NK-92 treated with Interleukin-12 subunit alpha and Interleukin-12 subunit beta, amount 100 ng/mL, for 24 hours (cell line): ENCODE results near the gene GAB2.
"Not testable (repeated sequence)": the region's sequence is repeated elsewhere in the genome, so short reads cannot be mapped to it uniquely, and the experiment has no call there.

ENCODE experiments used
- DNase-seq: peaks from one replicate; lab custom pipeline; 2025; lab: John Stamatoyannopoulos, UW

GAB2 gene, protein sequence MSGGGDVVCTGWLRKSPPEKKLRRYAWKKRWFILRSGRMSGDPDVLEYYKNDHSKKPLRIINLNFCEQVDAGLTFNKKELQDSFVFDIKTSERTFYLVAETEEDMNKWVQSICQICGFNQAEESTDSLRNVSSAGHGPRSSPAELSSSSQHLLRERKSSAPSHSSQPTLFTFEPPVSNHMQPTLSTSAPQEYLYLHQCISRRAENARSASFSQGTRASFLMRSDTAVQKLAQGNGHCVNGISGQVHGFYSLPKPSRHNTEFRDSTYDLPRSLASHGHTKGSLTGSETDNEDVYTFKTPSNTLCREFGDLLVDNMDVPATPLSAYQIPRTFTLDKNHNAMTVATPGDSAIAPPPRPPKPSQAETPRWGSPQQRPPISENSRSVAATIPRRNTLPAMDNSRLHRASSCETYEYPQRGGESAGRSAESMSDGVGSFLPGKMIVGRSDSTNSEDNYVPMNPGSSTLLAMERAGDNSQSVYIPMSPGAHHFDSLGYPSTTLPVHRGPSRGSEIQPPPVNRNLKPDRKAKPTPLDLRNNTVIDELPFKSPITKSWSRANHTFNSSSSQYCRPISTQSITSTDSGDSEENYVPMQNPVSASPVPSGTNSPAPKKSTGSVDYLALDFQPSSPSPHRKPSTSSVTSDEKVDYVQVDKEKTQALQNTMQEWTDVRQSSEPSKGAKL

DNA sequence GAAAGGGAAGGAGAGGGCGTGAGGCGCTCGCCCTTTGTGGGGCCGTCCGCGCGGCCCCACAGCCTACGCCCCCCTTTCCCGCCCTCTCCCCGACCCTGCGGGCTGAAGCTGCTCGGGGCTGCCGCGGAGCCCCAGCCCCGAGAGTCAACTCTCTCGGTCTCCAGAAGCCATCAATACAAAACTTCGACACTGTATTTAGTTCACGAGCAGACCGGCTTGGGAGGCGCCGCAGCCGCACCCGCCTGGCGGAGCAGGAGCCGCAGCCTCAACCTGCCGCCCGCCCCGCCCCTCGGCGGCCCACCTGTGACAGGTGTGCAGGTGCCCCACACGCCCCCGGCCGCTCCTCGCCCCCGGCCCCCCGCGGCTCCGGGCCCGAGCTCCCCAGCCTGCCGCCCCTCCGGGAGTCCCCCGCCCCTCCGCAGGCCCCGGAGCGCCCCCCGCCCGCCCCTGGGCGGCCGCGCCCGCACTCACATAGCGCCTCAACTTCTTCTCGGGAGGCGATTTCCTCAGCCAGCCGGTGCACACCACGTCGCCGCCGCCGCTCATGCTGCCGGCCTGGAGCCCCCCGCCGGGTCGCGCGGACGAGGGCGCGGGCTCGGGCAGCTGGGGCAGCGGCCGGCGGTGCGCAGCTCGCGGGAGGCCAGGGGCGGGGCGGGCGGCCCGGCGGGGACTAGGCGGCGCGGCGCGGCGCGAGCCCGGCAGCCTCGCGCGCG, at the start of gene GAB2:
Gene GAB2 (minus strand): TSS at position 646 of the 713 bp plus-strand sequence. CDS start 100 bp downstream, at position 546.
- no peak for DNase-seq

DNA sequence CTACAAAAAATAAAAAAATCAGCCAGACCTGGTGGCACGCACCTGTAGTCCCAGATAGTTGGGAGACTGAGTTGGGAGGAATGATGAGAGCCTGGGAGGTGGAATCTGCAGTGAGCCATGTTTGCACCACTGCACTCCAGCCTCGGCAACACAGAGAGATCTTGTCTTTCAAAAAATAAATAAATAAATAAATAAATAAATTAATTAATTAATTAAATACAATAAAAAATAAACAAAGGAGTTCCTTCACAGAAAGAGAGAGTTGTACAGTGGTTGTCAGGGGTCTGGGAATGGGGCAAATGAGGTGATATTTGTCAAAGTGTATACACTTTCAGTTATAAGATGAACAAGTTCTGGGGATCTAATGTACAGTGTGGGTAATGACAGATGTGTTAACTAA, 49.8 kb upstream of the GAB2 start:
- no peak for DNase-seq

DNA sequence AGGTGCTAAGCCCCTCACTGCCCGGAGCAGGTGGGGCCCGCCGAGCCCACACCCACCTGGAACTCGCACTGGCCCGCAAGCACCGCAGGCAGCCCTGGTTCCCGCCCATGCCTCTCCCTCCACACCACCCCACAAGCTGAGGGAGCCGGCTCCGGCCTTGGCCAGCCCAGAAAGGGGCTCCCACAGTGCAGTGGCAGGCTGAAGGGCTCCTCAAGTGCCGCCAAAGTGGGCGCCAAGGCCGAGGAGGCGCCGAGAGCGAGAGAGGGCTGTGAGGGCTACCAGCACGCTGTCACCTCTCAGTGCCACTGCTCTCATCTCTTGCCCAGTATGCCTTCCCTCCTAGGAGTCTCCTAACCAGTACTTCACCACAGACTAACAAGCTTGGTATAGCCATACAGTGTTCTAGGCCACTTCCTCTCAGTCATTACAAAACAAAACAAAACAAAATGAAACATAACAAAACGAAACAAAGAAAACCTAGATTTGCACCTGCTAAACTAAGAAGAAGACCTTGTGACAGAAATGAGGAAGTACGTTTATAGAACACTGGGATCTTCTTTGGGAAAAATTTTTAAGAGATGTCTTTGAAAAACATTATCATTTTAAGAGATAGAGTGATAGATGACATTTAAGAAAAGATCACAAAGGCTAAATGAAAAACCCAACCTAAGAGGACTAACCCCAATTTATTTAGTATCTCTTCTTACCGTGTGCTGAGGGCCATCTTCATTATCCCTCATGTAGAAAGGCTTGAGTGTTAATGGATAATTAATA, 47.7 kb upstream of the GAB2 start:
- no peak for DNase-seq

DNA sequence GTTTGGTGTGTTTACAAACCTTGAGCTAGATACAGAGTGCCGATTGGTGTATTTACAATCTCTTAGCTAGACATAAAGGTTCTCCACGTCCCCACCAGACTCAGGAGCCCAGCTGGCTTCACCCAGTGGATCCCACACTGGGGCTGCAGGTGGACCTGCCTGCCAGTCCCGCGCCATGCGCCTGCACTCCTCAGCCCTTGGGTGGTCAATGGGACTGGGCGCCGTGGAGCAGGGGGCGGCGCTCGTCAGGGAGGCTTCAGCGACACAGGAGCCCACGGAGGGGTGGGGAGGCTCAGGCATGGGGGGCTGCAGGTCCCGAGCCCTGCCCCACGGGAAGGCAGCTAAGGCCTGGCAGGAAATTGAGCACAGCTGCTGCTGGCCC, 47.2 kb upstream of the GAB2 start:
- not testable (repeated sequence) for DNase-seq

DNA sequence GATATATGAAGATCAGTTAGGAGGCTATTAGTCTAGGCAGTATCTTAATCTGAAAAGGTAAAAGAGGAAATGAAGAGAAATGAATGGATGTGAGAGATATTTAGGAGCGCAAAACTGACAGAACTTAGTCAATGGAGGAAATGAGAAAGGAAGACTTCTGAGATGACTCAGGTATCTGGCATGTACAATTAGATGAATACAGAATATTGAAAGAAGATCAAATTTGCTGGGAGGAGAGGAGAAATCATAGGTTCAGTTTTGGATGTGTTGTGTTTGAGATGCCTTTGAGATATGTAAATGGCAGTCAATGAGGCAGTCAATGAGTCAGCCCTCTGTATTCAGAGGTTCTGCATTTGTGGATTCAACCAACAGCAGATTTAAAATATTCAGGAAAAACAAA, 42.9 kb upstream of the GAB2 start:
- DNase-seq, result no peak

DNA sequence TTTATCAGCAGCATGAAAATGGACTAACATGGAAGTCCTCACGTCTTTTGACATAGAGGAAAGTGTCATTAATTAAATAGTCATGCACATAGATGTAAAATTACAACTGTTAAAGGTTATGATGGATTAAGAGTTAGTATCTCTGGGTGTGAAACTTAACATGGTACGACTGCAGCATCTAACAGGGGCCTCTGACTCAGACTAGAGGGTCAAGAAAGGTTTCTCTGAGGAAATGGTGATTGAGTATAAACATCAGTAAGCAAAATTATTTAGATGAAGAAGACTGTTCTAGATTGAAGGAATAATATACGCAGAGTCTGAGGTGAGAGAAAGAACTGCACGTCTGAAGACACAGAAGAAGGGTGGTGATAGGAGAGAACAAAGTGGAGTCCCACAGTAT, 42.1 kb upstream of the GAB2 start:
- no peak for DNase-seq

DNA sequence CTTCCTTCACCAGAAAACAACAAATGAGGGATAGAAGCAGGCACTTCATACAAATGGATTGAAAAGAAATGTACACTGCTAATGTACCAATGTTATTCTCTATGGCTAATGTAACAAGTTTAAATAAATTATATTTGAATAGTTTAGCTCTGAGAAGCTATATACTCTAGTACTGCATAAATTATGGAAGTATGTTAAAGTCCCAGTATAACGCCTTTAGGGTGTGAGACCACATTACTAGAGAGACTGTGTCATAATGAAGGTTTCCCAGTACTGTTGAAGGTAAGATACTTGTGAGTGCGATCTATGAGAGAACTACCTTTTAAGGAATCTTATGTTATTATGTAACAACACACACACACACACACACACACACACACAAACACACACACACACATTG, 39.8 kb upstream of the GAB2 start:
- DNase-seq, result no peak

DNA sequence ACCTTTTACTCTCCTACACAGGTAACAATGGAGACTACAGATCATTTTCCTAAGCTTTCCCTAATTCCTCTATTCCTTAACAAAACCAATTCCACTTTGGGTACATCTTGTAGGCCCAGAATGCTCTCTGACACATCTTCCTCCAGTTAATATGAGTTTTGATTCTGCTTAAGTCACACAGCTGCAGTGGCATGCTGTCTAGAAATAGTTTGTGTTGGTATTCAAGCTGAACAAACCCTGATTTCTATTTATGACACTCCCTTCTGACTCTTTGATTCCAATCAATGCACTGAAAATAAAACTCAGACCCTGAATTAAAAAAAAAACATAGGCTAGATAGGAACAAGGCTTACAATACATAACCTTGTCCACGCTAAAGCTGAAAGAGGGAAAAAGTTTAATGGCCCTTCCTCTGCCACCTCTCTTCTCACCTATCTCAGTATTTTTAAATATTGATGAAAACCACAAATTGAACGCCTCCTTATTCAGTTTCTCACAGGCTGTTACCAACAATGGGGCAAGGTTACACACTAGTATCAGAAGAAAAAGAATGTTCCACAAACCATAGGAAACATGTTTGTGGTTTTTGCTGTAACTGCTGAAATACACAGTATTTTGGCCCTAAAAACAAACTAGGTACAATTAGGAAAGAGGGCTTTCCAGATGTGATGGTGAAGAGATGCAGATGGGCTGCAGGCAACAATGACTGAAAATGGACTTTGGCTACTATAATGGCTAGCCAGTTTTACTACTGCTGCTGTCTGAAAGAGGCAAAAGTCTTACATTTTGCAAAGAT, 35.7 kb upstream of the GAB2 start:
- DNase-seq, result no peak

DNA sequence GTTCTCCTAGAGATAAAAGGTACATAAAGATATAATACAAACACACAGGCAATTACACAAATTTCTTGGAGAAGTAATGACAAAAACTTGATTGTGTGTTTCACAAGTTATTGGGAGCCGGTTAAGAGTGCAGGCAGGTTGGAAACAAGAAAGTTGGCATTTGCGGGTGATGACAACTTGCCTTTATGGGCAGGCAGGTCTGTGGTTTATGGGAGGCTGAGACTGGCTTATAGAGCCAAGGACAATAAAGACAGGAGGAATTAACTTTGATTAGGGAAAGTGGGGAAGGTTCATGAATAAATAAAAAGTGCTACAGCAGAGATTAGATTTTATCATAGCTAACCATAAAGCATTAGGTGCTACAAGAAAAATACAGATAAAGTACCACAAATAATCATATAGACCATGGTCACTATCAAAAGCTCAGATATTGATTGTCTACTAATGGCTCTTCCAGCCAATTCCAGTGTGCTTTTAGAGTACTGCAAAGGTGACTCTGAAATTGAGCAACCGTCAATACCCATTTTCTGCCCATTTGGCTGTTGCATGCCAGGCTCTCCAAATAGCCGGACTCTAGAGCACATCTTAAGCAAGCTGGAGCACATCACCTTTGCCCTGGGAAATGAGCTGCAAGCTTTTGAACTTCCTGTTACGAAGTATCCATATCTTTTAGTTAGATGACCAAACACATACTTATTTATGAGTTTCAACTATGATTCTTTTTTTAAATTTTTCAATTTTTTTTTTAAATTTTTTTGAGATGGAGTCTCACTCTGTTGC, 33.9 kb upstream of the GAB2 start:
- no peak for DNase-seq

DNA sequence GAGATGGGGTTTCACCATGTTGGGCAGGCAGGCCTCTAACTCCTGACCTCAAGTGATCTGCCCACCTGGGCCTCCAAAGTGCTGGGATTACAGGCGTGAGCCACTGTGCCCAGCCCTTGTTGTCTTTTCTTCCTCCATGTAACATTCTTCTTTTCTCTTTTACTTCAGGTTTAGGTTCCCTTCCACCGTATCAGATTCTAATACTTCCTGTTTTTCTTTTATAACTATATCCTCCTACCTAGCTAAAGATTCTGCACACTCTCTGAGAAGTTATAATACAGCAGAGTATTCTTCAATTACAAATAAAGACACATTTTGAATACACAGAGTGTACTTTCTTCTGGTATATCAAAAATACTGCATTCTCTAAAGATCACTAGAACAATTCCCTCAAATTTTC, 33.2 kb upstream of the GAB2 start:
- DNase-seq, result no peak

DNA sequence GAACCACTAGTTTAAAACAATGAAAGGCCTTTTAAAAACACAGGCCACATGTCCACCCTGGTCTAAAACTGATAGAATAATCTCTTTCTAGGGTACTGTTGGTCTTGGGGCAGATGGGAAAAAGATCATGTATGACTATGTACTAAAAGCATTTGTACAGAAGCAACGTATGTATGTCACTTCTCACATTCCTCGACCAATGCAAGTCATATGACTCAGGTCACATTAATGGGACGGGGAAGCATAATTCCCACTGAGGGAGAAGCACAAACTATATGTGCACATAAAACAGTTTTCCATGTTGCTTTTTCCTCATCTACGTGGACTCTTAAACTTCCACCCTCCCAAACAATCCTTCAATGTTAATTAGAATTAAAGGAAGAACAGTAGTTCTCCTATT, 32.2 kb upstream of the GAB2 start:
- DNase-seq, result no peak

DNA sequence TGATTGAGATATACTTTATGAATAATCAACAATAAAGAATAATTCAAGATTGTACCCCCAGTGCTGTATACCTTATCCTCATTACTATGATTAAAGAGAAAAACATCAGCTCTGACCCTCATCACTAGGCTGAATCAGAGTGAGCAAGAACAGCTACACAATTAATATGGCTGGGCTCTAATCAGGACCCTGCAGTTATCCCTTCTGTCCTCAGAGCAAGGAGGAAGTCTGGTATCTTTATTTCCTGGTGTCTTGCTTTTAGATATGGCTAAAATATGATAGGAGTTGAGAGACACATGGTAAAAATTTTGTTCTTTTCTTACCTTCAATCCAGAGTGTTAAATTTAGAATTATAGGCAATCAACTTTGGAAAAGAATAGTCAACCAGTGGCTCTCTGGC, 28.6 kb upstream of the GAB2 start:
- DNase-seq, result no peak

DNA sequence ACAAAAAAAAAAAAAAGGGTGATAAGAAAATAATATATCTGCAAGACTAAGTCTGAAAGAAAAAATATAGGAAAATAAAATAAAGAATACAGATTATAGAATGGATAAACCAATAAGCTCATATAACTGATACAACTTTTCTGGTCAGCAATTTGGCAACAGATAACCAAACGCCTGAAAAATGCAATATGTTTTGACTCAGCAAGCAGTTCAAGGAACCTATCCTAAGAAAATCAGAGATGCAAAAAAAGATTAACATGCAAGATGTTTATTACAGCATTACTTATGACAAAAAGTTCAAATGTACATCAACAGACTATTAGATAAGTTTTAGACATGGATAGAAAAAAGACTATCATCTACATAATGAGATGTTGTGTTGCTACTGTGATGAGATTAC, 27.1 kb upstream of the GAB2 start:
- DNase-seq, result no peak

DNA sequence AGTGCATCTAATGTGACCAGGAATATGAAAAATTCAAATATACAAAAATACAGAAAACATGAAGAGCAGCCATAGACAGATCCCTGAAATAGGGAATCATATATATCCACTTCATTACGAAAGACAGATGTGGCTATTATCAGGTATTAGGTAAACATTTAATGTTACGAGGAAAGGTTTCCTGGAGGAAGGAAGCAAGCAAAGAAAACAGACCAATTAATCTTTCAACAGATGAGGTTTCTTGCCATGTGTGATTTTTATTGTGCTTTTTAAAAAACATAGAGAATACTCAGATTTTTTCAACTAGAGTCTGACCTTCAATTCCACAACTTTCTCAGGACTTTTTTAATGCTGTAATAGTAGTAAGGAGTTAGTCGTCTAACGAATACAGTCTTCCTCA, 24.3 kb upstream of the GAB2 start:
- DNase-seq, result no peak

DNA sequence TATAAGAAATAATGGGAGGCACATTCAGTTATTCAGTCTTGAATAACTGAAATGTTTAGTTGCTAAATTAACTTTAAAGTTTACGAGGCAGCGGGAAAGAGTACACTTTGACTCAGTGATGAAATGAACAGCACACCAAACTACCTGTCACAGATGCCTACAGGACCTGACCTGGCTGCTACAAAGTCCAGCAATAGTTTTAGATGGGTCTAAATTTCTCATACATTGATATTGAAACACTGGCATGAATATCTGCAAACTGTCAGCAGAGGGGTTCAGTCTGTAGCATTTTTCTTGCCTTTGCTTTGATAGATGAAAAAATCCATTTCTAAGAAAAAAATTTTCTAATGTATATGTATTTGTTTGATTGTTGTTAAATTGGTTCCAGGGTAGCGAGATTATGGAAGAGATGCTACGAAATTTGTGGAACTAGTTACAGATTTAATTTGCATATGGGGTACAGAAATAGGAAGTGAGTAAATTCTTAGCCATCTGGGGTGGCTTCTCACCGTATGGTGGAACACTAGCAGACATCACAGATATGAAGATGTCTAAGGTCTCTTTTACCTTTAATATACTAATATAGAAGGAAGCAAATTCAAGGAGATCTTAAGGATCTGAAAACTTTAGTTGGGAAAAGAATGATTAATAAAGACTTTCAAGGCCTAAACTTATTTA, 20.8 kb upstream of the GAB2 start:
- DNase-seq, result no peak

DNA sequence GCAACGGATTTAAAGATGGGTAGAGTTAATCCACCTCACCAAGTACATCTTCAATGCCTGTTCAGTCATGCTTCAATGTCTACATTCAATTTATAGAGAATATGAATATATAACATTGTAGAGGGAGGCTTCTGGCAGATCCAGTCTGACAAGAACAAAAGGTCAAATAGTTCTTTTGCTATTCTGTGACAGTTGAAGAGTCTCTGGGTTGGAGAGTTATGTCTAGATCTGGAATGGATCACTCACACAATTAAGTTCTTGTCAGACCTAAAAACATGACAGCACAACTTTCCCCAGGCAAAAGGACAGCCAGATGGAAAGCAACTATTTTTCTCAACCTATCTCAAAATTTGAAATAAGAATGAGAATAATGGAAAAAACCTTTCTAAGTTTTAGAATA, 15.3 kb upstream of the GAB2 start:
- DNase-seq, result no peak

DNA sequence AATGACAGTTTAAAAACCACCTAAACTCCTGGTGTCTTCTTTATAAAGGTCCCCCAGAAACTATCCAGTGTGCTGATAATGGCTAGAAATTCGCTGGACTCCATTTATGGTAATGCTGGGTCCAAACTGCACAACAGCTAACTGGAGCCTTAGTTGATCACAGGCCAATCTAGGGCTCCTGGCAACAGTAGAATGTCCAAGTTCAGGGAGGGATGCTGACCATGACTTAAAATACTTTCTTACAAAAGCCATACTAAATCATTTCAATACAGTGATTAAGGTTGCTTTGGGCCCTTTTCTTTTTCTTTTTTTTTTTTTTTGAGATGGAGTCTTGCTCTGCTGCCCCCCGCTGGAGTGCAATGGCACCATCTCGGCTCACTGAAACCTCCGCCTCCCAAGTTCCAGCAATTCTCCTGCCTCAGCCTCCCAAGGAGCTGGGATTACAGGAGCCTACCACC, 14.5 kb upstream of the GAB2 start:
- no peak for DNase-seq

DNA sequence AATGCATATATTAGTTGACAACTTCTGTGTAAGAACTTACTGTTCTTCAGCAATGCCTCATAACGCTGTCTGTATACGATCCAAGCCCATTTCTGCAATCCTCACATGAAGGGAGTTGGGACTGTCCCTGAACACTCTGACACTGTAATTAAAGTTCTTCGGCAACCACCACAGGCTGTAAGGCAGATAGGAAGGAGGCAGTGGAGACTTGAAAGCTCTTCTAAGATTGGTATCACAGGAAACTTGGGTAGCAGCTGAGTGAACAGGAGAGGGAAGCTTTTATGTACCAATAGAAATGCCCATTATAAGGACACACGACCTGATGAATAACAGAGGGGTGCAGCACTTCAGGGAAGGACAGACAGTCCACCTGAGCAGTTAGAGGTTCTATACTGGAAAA, 12.0 kb upstream of the GAB2 start:
- no peak for DNase-seq

DNA sequence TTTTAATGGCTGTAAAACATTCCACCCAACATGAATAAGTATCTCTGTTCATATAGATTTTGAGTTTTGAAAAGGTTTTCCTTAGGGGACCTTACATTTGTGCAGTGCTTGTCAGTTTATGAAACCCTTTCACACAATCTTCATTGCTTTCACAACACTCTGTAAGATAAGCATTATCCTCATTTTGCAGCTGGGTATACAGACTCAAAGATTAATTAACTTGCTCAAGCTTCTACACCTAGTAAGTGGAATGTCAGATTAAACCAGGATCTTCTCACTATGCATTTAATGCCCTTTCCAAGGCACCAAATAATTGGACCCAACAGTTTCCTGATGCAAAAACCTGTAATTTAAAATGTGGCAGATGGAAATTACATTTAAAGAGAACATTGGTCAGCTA, 11.6 kb upstream of the GAB2 start:
- no peak for DNase-seq

DNA sequence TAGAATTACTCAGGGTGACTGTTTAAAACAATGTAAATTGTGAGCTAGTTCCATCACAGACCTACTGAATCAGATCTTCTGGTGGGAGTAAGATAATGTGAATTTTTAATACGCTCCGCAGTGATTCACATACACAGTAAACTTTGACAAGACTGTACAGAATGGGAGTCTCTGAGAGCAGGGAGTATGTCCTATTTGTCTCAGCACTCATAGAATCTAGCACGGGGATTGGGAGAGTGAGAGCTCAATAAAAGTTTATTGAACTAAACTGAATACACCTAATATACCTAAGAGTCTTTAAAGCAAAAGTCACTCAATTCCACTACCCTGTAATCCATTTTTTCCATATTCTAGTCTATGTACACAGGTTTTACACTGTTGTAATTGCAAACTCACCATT, 11.2 kb upstream of the GAB2 start:
- DNase-seq, result no peak
